Neuronal stem cell (in vitro differentiated cells): Measurements from ENCODE around the gene GAGE12F.
"Not testable (repeated sequence)": the region's sequence is repeated elsewhere in the genome, so short reads cannot be mapped to it uniquely, and the experiment has no call there.

Experiments
- DNase-seq: peaks from one replicate; pipeline ENCODE4 v3.0.0-alpha.2; 2013; ENCODE audit warnings: low spot score
- H2AFZ ChIP-seq: one replicate; pipeline ENCODE4 v1.6.1; 2013; ENCODE audit warnings: mild to moderate bottlenecking, low read length, inconsistent platforms
- H2AK5ac ChIP-seq: 2 replicates; pipeline ENCODE4 v1.6.1; 2013; ENCODE audit warnings: low read depth, mild to moderate bottlenecking, inconsistent platforms, low read length, moderate library complexity, mixed read lengths
- H2BK120ac ChIP-seq: 2 replicates; pipeline ENCODE4 v1.6.1; 2013; ENCODE audit warnings: low read depth, mild to moderate bottlenecking, inconsistent platforms, low read length, moderate library complexity, mixed read lengths
- H2BK12ac ChIP-seq: one replicate; pipeline ENCODE4 v1.6.1; 2013; ENCODE audit warnings: low read length, inconsistent platforms
- H2BK15ac ChIP-seq: 2 replicates; pipeline ENCODE4 v1.6.1; 2013; ENCODE audit warnings: mild to moderate bottlenecking, low read length, inconsistent platforms, mixed read lengths
- H2BK5ac ChIP-seq: one replicate; pipeline ENCODE4 v1.6.1; 2013; ENCODE audit warnings: inconsistent platforms, mild to moderate bottlenecking, low read length, moderate library complexity
- H3K14ac ChIP-seq: one replicate; pipeline ENCODE4 v1.6.1; 2013; ENCODE audit warnings: low read length, inconsistent platforms
- H3K18ac ChIP-seq: 2 replicates; pipeline ENCODE4 v1.6.1; 2013; ENCODE audit warnings: low read length, inconsistent platforms
- H3K23ac ChIP-seq: 2 replicates; pipeline ENCODE4 v1.6.1; 2013; ENCODE audit warnings: low read depth, mild to moderate bottlenecking, mixed read lengths, low read length, inconsistent platforms; ENCODE audit not compliant: poor library complexity
- H3K27ac ChIP-seq: replicated peaks from 3 replicates; pipeline ENCODE4 v1.5.1; 2013; ENCODE audit warnings: low read length, inconsistent platforms
- H3K27me3 ChIP-seq, 3 experiments: 2 replicates each; pipeline ENCODE4 v1.6.1; 2013; ENCODE audit warnings: low read length in 3 of 3, mild to moderate bottlenecking in 2 of 3, inconsistent platforms in 1 of 3, low read depth in 1 of 3, mixed read lengths in 1 of 3, moderate library complexity in 1 of 3; ENCODE audit not compliant: control insufficient read depth in 3 of 3, insufficient read depth in 3 of 3
- H3K36me3 ChIP-seq, 2 donors: replicated peaks in 1 of 2; 2 replicates each; pipeline ENCODE4 v1.6.1; 2013; ENCODE audit warnings: low read length in 2 of 2; ENCODE audit not compliant: control insufficient read depth in 2 of 2, insufficient read depth in 2 of 2
- H3K4ac ChIP-seq: 2 replicates; pipeline ENCODE4 v1.6.1; 2013; ENCODE audit warnings: inconsistent platforms, mild to moderate bottlenecking, low read length, moderate library complexity
- H3K4me1 ChIP-seq, 2 donors: 1 replicate in 1 of 2; 2 replicates in 1 of 2; pipeline ENCODE4 v1.6.1; 2013; ENCODE audit warnings: low read length in 2 of 2, low read depth in 1 of 2; ENCODE audit not compliant: control insufficient read depth in 2 of 2, insufficient read depth in 1 of 2
- H3K4me2 ChIP-seq: one replicate; pipeline ENCODE4 v1.6.1; 2013; ENCODE audit warnings: mild to moderate bottlenecking, low read length, inconsistent platforms; ENCODE audit not compliant: insufficient read depth, poor library complexity, severe bottlenecking
- H3K4me3 ChIP-seq, 2 donors: 2 replicates each; pipeline ENCODE4 v1.5.1; 2013; ENCODE audit warnings: low read length in 2 of 2, mild to moderate bottlenecking in 2 of 2, inconsistent platforms in 1 of 2, moderate library complexity in 1 of 2
- H3K79me1 ChIP-seq: one replicate; pipeline ENCODE4 v1.6.1; 2013; ENCODE audit warnings: low read depth, mild to moderate bottlenecking, inconsistent platforms, low read length, moderate library complexity
- H3K9ac ChIP-seq: one replicate; pipeline ENCODE4 v1.6.1; 2013; ENCODE audit warnings: mild to moderate bottlenecking, low read depth, low read length, inconsistent platforms; ENCODE audit not compliant: poor library complexity
- H3K9me3 ChIP-seq, 2 donors: replicated peaks in 1 of 2; 2 replicates each; pipeline versions ENCODE3 to v1.6.1; 2013; ENCODE audit warnings: low read length in 2 of 2, mild to moderate bottlenecking in 2 of 2, inconsistent platforms in 1 of 2, low read depth in 1 of 2, mixed read lengths in 1 of 2, moderate library complexity in 1 of 2; ENCODE audit not compliant: control insufficient read depth in 2 of 2, insufficient read depth in 1 of 2
- H4K8ac ChIP-seq: one replicate; pipeline ENCODE4 v1.6.1; 2013; ENCODE audit warnings: low read depth, mild to moderate bottlenecking, inconsistent platforms, low read length, moderate library complexity
- H4K91ac ChIP-seq: one replicate; pipeline ENCODE4 v1.6.1; 2013; ENCODE audit warnings: low read length, low read depth, mild to moderate bottlenecking, inconsistent platforms; ENCODE audit not compliant: poor library complexity
- WGBS, 2 donors: extraction: QIAGEN DNeasy Blood & Tissue Kit; methylation state at CpG; one replicate each; pipeline ENCODE4 v1.1.7; 2013; ENCODE audit warnings: missing lambda C conversion rate in 2 of 2, mixed read lengths in 1 of 2; ENCODE audit not compliant: insufficient read length in 2 of 2, insufficient replicate concordance in 1 of 2; ENCODE audit errors: extremely low coverage in 2 of 2; 5-methylcytosine and 5-hydroxymethylcytosine counted together

Gene GAGE12F

GRCh38 chrX:49568728-49569127, 8.1 kb downstream of the GAGE12F start:
- not testable (repeated sequence) for H3K9ac ChIP-seq
- WGBS, 2 donors, result no CpG with 5 or more reads among the region's 11 CpGs

GRCh38 chrX:49569152-49569551, 8.5 kb downstream of the GAGE12F start:
- H3K27me3 ChIP-seq, DNase-seq, H3K9me3 ChIP-seq, H2BK120ac ChIP-seq, H2AFZ ChIP-seq, H4K91ac ChIP-seq, H3K14ac ChIP-seq, H2AK5ac ChIP-seq, H3K4me2 ChIP-seq, H3K4me3 ChIP-seq, H2BK15ac ChIP-seq, H3K9ac ChIP-seq, H3K23ac ChIP-seq, H3K79me1 ChIP-seq, H2BK5ac ChIP-seq, H3K4me1 ChIP-seq, H3K27ac ChIP-seq, H3K4ac ChIP-seq, H3K36me3 ChIP-seq, H3K18ac ChIP-seq, H2BK12ac ChIP-seq, H4K8ac ChIP-seq: not testable (repeated sequence)
- no CpG with 5 or more reads among the region's 13 CpGs for WGBS, 2 donors

More at GRCh38 chrX:49568728-49569127, 8.1 kb downstream of the GAGE12F start:
- not testable (repeated sequence) for H3K4me1 ChIP-seq, H3K4me2 ChIP-seq, H2AK5ac ChIP-seq, H3K79me1 ChIP-seq, H2BK15ac ChIP-seq, H2AFZ ChIP-seq, H3K9me3 ChIP-seq, H3K27me3 ChIP-seq, H3K27ac ChIP-seq, H4K91ac ChIP-seq, H3K4me3 ChIP-seq, H2BK120ac ChIP-seq, H2BK12ac ChIP-seq, H3K14ac ChIP-seq, DNase-seq, H3K18ac ChIP-seq, H3K4ac ChIP-seq, H4K8ac ChIP-seq, H3K36me3 ChIP-seq, H3K23ac ChIP-seq, H2BK5ac ChIP-seq

GRCh38 chrX:49570100-49570499, 9.5 kb downstream of the GAGE12F start, which contains the start of gene GAGE12G:
TSS of gene GAGE12G (plus strand) at chrX:49570400. CDS start at chrX:49571555, 1,155 bp downstream.
- no CpG with 5 or more reads among the region's 16 CpGs for WGBS, 2 donors
- not testable (repeated sequence) for DNase-seq, H3K27me3 ChIP-seq, H4K91ac ChIP-seq, H3K9me3 ChIP-seq, H2BK5ac ChIP-seq, H3K18ac ChIP-seq, H2BK120ac ChIP-seq, H2BK12ac ChIP-seq, H2BK15ac ChIP-seq, H3K4ac ChIP-seq, H3K27ac ChIP-seq, H3K14ac ChIP-seq, H3K4me3 ChIP-seq, H3K9ac ChIP-seq, H3K79me1 ChIP-seq, H3K23ac ChIP-seq, H4K8ac ChIP-seq, H3K4me1 ChIP-seq, H3K4me2 ChIP-seq, H3K36me3 ChIP-seq, H2AK5ac ChIP-seq, H2AFZ ChIP-seq

- not testable (repeated sequence) for H3K4ac ChIP-seq, H3K4me1 ChIP-seq, H4K91ac ChIP-seq, H2BK12ac ChIP-seq, H3K23ac ChIP-seq, H2BK120ac ChIP-seq, H3K4me3 ChIP-seq, H3K36me3 ChIP-seq, H2BK15ac ChIP-seq, H3K79me1 ChIP-seq, H3K9me3 ChIP-seq, H2AFZ ChIP-seq, H3K14ac ChIP-seq, H2AK5ac ChIP-seq, H3K4me2 ChIP-seq, H4K8ac ChIP-seq, H2BK5ac ChIP-seq, DNase-seq, H3K27me3 ChIP-seq, H3K18ac ChIP-seq, H3K9ac ChIP-seq, H3K27ac ChIP-seq
- no CpG with 5 or more reads among the region's 16 CpGs for WGBS, 2 donors
Observed at GRCh38 chrX:49579649-49580048, 19.0 kb downstream of the GAGE12F start, which contains the start of gene GAGE12H. TSS of gene GAGE12H (plus strand) at chrX:49579949. CDS start at chrX:49581104, 1,155 bp downstream.
